GM12872 (cell line): ENCODE measurements around the gene NRG4.
A peak's percentile ranks its signal among the peaks of the same experiment; 100 is the strongest.

ENCODE experiments used
- CTCF ChIP-seq: IDR thresholded peaks from 3 replicates; pipeline ENCODE4 v1.5.1; 2011; ENCODE audit warnings: low read depth, mild to moderate bottlenecking, low read length, moderate library complexity; ENCODE audit not compliant: insufficient read depth

NRG4 gene

GRCh38 chr15:76011627-76012551, at the start of gene NRG4:
TSS of gene NRG4 (minus strand) at chr15:76012424. CDS start at chr15:76011230, 1,194 bp downstream.
- no peak for TF ChIP-seq CTCF

DNA sequence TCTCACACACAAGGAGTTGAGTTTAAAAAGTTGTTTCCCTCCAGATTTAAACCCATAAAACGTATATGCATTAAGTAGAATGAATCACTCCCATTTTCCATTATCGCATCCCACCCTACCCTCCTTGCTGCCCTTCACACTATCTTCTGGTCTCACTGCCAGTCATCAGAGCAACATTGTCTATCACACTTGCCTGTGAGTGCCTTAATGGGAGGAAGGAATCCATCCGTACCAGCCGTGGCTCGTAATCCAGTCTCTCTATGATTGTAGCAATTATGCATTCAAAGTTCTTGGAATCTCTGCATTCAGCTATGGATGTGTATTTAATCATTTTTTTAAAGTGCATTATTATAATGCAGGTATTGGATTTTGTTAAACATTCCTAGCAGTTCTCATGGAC, 49.5 kb upstream of the NRG4 start:
- TF ChIP-seq CTCF: no peak

DNA sequence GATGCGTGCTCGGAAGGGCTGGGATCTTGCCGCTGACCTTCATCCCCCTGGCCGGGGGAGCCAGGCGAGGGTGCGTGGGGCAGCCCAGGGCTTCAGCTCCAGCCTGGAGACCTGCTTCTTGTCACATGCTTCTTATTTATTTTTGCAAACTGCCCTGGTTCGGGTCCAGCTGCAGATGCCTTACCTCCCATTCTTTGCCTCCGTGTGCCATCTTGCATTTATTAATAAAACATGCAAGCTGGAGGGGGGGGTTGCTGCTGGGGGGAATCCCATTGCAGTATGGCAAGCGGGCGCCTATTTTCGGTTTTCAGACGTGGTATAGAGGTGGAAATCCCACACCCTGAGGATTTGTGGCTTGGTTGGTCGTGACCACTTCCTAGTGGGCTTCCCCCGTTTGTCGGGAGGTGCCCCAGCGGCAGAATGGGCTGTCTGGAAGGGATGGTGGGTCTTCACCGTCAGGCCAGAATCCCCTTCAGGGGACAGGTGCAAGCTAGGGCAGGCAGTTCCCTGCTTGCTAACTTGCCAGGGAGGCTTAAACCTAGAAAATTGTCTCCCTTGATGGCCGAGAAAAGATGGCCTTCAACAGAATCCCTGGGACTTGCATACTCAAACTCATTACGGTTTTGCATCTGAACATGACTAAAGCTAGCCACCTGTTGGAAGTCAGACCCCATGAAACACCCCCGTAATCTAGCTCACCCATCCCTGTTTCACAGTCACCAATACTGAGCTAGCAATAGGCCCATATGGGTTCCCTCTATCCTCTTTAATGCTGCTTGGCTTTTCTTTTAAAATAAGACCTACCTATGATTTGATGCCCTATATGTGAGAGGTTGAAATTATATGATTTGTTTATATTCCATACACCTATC, 48.1 kb upstream of the NRG4 start:
- no peak for TF ChIP-seq CTCF

DNA sequence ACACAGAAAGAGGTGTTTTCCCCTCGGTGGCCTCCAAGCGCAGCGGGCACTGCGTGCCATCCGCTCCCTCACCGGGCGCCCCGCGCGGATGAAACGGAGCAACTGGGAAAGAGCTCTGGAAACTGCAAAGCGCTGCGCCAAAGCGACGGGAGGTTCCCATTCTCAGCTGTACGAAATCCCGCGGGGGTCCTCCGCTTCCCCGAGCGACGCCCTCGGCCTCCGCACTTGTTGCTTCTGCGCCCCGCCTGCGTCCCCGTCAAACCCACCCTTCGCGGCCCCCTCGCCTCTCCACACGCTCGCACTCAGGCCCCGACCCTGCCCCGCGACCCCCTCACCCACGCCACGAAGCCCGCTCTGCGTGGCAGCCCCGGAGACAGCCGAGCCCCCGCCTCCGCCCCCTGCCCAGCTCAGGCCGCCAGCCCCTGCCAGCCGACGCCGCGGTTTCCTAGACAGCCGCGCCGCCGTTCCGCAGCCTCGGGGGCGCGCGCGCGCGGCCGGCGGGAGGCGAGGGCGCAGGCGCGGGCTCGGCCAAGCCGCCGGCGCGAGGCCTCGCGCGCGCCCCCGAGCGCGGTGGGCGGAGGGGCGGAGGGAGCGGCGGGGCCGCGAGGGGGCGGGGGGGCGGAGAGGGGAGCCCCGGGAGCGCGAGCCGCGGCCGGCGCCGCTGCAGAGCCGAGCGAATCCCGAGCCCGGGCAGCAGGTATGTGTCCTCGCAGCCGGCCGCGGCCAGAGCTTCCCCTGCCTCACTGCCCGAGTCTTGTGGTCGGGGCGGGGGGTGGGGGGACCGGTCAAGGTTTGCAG, 47.3 kb upstream of the NRG4 start, which contains the start of gene TMEM266:
TMEM266 (plus strand) TSS at position 666 of the 798 bp plus-strand sequence. CDS start 74,279 bp downstream, outside the sequence.
- TF ChIP-seq CTCF: peak; percentile 24; the same call in 1 of the 3 replicates

DNA sequence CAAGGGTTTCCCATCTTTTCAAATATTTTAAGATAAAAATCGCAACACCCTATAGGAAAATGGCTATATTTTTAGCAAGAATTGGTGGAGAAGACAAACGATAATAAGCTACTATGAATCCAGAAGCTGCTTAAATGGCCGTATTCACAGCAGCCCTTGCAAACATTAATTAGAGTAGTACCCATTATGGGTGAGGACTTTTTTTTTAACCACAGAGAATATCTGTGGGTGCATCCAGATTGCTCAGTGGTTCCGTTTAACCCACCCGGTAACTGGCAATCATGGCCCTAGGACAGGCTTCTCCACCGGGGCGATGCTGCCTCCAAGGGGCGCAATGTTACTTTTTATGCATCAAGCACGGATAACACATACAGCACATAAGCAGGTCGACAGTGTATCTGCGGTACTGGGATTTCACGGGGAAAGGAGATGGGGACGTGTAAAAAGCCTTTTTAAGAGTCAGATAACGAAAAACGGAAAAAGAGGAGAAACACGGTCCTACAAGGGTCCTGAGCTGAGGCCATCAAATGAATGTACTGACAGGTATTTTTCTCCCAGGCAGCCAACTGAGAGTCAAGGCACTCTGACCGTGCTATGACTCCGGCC, 46.6 kb upstream of the NRG4 start:
- peak; percentile 29; the same call in 2 of the 3 replicates for TF ChIP-seq CTCF

- TF ChIP-seq CTCF: peak; percentile 71
Measured at GRCh38 chr15:76057332-76058000, 45.2 kb upstream of the NRG4 start.
